AG04450 (cell line): ENCODE measurements around the gene KIAA1217. TPM values are rescaled to one million over a fixed set of nuclear protein-coding genes. Genes with fewer than 3 reads are reported as not detected.

Experiments
- CTCF ChIA-PET: fragments of 300-600, 350-600 bp; formaldehyde crosslinking; extraction: SDS; loops from one replicate; lab custom pipeline; 2022; ENCODE audit warnings: antibody characterized with exemption, inconsistent platforms; lab: Charles Lee
- POLR2A ChIA-PET: fragments of 350-600 bp; formaldehyde crosslinking; extraction: SDS; loops from one replicate; lab custom pipeline; 2021; ENCODE audit warnings: antibody characterized with exemption, inconsistent platforms; lab: Yijun Ruan, JAX
- DNase-seq: peaks from one replicate; pipeline ENCODE4 v3.0.0-alpha.2; 2011; ENCODE audit warnings: low read depth, low spot score
- H3K27ac ChIP-seq: one replicate; pipeline ENCODE4 v1.5.1; 2012; ENCODE audit warnings: low read depth, low read length, control low read depth
- H3K27me3 ChIP-seq: one replicate; pipeline ENCODE4 v1.6.0; 2012; ENCODE audit warnings: low read length; ENCODE audit not compliant: control insufficient read depth, insufficient read depth
- H3K4me3 ChIP-seq: 2 replicates; pipeline ENCODE4 v1.5.1; 2011; ENCODE audit warnings: mild to moderate bottlenecking, low read depth, low read length, control low read depth
- H3K9me3 ChIP-seq: 2 replicates; pipeline ENCODE4 v1.5.1; 2012; ENCODE audit warnings: low read length; ENCODE audit not compliant: control insufficient read depth, insufficient read depth
- CTCF ChIP-seq: IDR thresholded peaks from 2 replicates; pipeline ENCODE4 v1.5.1; 2011; ENCODE audit warnings: low read depth, low read length, control low read depth, inconsistent platforms
- polyA plus RNA-seq: library from polyadenylated mRNA; depleted of rRNA; stranded (reverse); fragments of >200 nt; gene quantifications from 2 replicates; pipeline ENCODE4 v1.2.3, GENCODE V29; 2011

The KIAA1217 gene
- polyA plus RNA-seq, 1 experiment, result 5.4 TPM

- H3K4me3 ChIP-seq, result no peak overlapping the region
- no peaks in the 10 kb centered on the region for H3K9me3 ChIP-seq
- DNase-seq, result no peak
- ChIA-PET POLR2A (no interaction called here), CTCF (interaction anchor here (0.7 kb wide), 1 partner anchor 197 kb away, joined by 3 read pairs; no protein-coding TSS in a partner anchor)
- H3K27ac ChIP-seq, result no peak overlapping the region
- no peaks in the 10 kb centered on the region for H3K27me3 ChIP-seq
- no peak for TF ChIP-seq CTCF
These were observed 184.3 kb downstream of the KIAA1217 start for GRCh38 chr10:24393201-24393600.

GRCh38 chr10:24394461-24395190 is 185.7 kb downstream of the KIAA1217 start:
- TF ChIP-seq CTCF, result no peak; the same call in 1 of the 2 replicates
- POLR2A ChIA-PET, result no interaction called here
- Histone ChIP-seq H3K27me3 (peaks cover 3% of the 10 kb centered on the region), H3K4me3 (no peak overlapping the region), H3K27ac (no peak overlapping the region), H3K9me3 (no peaks in the 10 kb centered on the region)
- CTCF ChIA-PET, result no interaction called here
- no peak for DNase-seq

GRCh38 chr10:24396396-24396795 is 187.5 kb downstream of the KIAA1217 start:
- POLR2A ChIA-PET, result no interaction called here
- DNase-seq, result no peak
- Histone ChIP-seq H3K27me3 (peaks cover 3% of the 10 kb centered on the region), H3K4me3 (no peak overlapping the region), H3K27ac (no peak overlapping the region), H3K9me3 (no peaks in the 10 kb centered on the region)
- CTCF ChIA-PET, result no interaction called here
- TF ChIP-seq CTCF, result peak; percentile 33; the same call in 1 of the 2 replicates

- no peak overlapping the region for H3K27ac ChIP-seq
- DNase-seq, result no peak
- H3K27me3 ChIP-seq, result peaks cover 3% of the 10 kb centered on the region
- POLR2A ChIA-PET, result no interaction called here
- CTCF ChIA-PET, result no interaction called here
- no peaks in the 10 kb centered on the region for H3K9me3 ChIP-seq
- no peak overlapping the region for H3K4me3 ChIP-seq
- TF ChIP-seq CTCF, result no peak
These were observed 188.7 kb downstream of the KIAA1217 start for GRCh38 chr10:24397662-24398061.

GRCh38 chr10:24404567-24404966 is 195.6 kb downstream of the KIAA1217 start:
- ChIA-PET POLR2A (interaction anchor here (0.7 kb wide), 1 partner anchor 555 kb away, joined by 7 read pairs; no protein-coding TSS in a partner anchor), CTCF (interaction anchor here (0.6 kb wide), 1 partner anchor 81 kb away, joined by 4 read pairs; no protein-coding TSS in a partner anchor)
- peaks cover 2% of the 10 kb centered on the region for H3K27me3 ChIP-seq
- no peak overlapping the region for H3K27ac ChIP-seq
- no peak overlapping the region for H3K4me3 ChIP-seq
- TF ChIP-seq CTCF, result no peak
- DNase-seq, result no peak
- no peaks in the 10 kb centered on the region for H3K9me3 ChIP-seq
